Measurements from ENCODE around the gene MRPS27.

MRPS27 gene

DNA sequence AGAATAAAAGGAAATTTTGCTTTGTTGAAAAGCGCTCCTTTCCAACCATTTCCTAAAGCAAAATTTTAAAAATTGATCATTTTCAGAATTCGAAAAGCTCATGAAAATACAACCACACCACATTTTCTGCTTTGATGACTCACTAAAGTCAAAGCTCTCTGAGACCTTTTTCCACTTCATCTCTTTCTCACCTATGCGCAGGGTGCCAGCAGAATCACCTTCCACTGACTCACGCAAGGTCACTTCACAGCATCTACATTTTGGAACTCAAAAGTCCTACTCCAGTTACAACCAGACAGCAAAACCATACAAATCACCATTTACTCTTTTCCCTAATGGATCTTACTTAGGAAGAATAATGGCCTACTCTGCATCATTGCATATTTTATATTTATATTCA lies 106.6 kb downstream of the MRPS27 start:
- H3K27ac Mint-ChIP-seq = no peak overlapping the region
- H3K9me3 Mint-ChIP-seq = no peaks in the 10 kb centered on the region
- no peak for DNase-seq
- no peak for ATAC-seq (replicated peaks)
- no peaks in the 10 kb centered on the region for H3K27me3 Mint-ChIP-seq
- peaks cover 29 to 49% of the 10 kb centered on the region in 2 donors for H3K36me3 Mint-ChIP-seq
- H3K4me1 Mint-ChIP-seq = no peaks in the 10 kb centered on the region
- no peak overlapping the region for H3K4me3 Mint-ChIP-seq

- Mint-ChIP-seq H3K27ac (no peak overlapping the region), H3K27me3 (no peaks in the 10 kb centered on the region), H3K9me3 (no peaks in the 10 kb centered on the region), H3K4me3 (no peak overlapping the region), H3K36me3 (peaks cover 19 to 37% of the 10 kb centered on the region in 2 donors), H3K4me1 (no peaks in the 10 kb centered on the region)
- DNase-seq = no peak
- no peak for ATAC-seq (replicated peaks)
Measured at GRCh38 chr5:72212171-72212570, 107.9 kb downstream of the MRPS27 start.

- ATAC-seq (replicated peaks) (no peak), DNase-seq (no peak)
- no peaks in the 10 kb centered on the region for H3K9me3 Mint-ChIP-seq
- no peak overlapping the region for H3K4me3 Mint-ChIP-seq
- H3K27ac Mint-ChIP-seq = no peak overlapping the region
- H3K27me3 Mint-ChIP-seq = no peaks in the 10 kb centered on the region
- H3K4me1 Mint-ChIP-seq = no peaks in the 10 kb centered on the region
- peaks cover 14 to 28% of the 10 kb centered on the region in 2 donors for H3K36me3 Mint-ChIP-seq
Measured at GRCh38 chr5:72210888-72211678, 109.0 kb downstream of the MRPS27 start.

GRCh38 chr5:72209147-72210115 lies 110.6 kb downstream of the MRPS27 start:
- Mint-ChIP-seq H3K4me1 (no peaks in the 10 kb centered on the region), H3K27me3 (no peaks in the 10 kb centered on the region), H3K27ac (no peak overlapping the region), H3K36me3 (peaks cover 6 to 19% of the 10 kb centered on the region in 2 donors), H3K4me3 (no peak overlapping the region), H3K9me3 (no peaks in the 10 kb centered on the region)
- DNase-seq (no peak), ATAC-seq (replicated peaks) (no peak)

DNA sequence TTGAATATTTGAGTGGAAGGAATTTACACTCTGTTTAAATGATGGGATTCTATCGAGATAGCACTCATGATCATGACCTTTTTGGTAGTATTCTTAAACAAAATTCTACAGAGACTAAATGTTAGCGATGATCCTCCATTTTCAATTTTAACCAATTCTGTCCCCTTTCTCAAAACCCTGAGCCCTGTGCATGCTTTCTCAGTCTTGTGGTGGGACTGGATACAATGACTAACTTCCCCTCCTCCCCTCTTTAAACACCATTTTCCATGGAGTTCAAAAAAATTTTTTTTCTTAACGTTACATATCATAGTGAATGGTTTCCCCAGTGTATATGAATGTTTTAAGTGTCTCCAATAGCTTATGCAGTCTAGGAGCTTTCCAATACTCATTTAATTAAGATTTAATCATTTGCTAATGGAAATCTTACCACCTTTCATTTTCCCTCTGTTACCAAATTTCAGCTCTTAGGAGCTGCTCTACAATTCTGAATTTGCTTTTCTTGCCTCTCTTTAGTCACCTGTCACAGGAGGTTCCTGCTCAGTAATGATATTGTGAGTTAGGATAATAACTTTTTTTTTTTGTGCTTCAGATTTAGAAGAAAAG lies 111.6 kb downstream of the MRPS27 start:
- H3K27ac Mint-ChIP-seq = no peak overlapping the region
- H3K4me1 Mint-ChIP-seq = no peaks in the 10 kb centered on the region
- H3K9me3 Mint-ChIP-seq = no peaks in the 10 kb centered on the region
- H3K36me3 Mint-ChIP-seq = peaks cover 5 to 17% of the 10 kb centered on the region in 2 donors
- H3K4me3 Mint-ChIP-seq = no peak overlapping the region
- ATAC-seq (replicated peaks) = no peak
- H3K27me3 Mint-ChIP-seq = no peaks in the 10 kb centered on the region
- no peak for DNase-seq

DNA sequence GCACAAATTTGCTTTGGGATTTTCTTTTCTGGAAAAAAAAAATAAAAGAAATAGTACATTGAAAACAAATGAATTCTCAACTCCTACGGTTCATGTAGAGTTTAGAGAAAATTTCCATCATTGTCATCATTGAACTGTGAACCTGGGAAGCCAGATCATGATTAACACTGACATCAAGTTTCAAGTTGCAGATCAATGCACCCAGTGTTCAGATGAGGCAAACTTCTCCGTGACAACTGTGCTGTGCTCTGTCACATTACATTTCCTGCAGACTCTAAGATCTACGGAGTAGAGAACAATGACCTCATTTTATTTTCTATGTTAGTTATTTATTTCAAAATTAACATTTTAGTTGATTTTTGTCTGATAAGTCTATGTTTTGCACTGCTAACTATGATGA lies 113.0 kb downstream of the MRPS27 start:
- no peaks in the 10 kb centered on the region for H3K27me3 Mint-ChIP-seq
- H3K27ac Mint-ChIP-seq = no peak overlapping the region
- H3K9me3 Mint-ChIP-seq = no peaks in the 10 kb centered on the region
- no peak for ATAC-seq (replicated peaks)
- H3K4me3 Mint-ChIP-seq = no peak overlapping the region
- no peak for DNase-seq
- H3K4me1 Mint-ChIP-seq = no peaks in the 10 kb centered on the region
- H3K36me3 Mint-ChIP-seq = peaks cover 4 to 11% of the 10 kb centered on the region in 2 donors

- Mint-ChIP-seq H3K27me3 (no peaks in the 10 kb centered on the region), H3K27ac (no peak overlapping the region), H3K4me3 (no peak overlapping the region), H3K36me3 (peaks cover 4 to 5% of the 10 kb centered on the region in 2 donors), H3K4me1 (no peaks in the 10 kb centered on the region), H3K9me3 (no peaks in the 10 kb centered on the region)
- ATAC-seq (replicated peaks) (no peak), DNase-seq (no peak)
Measured at GRCh38 chr5:72206160-72206559, 113.9 kb downstream of the MRPS27 start.

DNA sequence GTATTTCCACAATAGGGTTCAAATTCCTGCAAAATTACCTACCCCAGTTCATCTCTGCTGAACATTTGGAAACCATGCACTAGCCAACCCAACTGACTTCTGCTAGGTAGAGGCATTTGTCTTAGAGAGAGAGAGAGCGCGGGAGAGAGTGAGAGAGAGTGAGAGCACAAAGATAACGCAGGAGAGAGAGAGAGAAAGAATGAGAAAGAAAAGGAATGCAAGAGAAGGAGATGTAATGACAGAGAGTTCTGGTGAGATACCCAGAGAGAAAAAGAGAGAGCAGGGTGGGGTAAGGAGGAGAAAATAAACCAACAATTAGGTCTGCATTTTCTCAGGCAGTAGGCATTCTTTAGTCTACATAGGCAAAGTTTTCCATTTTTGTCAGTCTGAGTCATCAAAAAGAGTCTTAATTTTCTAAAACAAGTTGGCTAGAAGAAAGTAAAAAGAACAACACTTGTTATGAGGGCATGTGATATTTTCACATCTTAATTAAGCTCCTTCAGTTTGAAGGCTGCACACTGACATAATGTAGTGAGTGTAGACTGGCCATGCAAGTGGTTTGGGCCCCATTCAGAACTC lies 114.5 kb downstream of the MRPS27 start:
- Mint-ChIP-seq H3K36me3 (peaks cover 3 to 4% of the 10 kb centered on the region in 2 donors), H3K4me1 (no peaks in the 10 kb centered on the region), H3K27ac (no peak overlapping the region), H3K4me3 (no peak overlapping the region), H3K27me3 (no peaks in the 10 kb centered on the region), H3K9me3 (no peaks in the 10 kb centered on the region)
- DNase-seq (no peak), ATAC-seq (replicated peaks) (no peak)

GRCh38 chr5:72204946-72205345 lies 115.1 kb downstream of the MRPS27 start:
- Mint-ChIP-seq H3K4me3 (no peak overlapping the region), H3K4me1 (no peaks in the 10 kb centered on the region), H3K36me3 (peaks cover 3 to 4% of the 10 kb centered on the region in 2 donors), H3K27me3 (no peaks in the 10 kb centered on the region), H3K27ac (no peak overlapping the region), H3K9me3 (no peaks in the 10 kb centered on the region)
- DNase-seq = no peak
- no peak for ATAC-seq (replicated peaks)

- H3K4me3 Mint-ChIP-seq = no peak overlapping the region
- DNase-seq = no peak
- peaks cover 0 to 4% of the 10 kb centered on the region in 2 donors for H3K27me3 Mint-ChIP-seq
- no peaks in the 10 kb centered on the region for H3K9me3 Mint-ChIP-seq
- no peaks in the 10 kb centered on the region for H3K4me1 Mint-ChIP-seq
- ATAC-seq (replicated peaks) = no peak
- H3K27ac Mint-ChIP-seq = no peak overlapping the region
- no peaks in the 10 kb centered on the region for H3K36me3 Mint-ChIP-seq
Measured at GRCh38 chr5:72203251-72203845, 116.7 kb downstream of the MRPS27 start.

DNA sequence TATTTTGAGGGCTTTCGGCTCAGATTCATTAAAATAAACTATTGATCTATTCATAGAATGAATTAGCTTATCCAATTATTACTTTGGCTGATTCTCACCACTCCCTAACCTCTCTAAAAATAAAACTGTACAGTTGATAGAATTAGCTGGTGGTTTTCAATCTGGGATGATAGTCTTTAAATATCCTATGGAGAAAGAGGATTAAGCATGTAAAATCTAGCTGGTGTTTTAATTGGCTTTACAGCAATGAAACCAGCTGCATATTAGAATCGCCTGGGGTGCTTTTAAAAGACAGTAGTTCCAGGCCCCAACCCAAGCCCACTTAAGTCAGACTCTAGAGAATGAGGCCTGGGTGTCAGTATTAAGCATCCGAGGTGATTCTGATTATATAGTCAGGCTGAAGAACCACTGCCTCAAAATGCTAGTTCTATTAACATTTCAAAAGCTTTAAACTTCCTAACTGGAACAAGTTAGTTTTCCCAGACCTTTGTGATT lies 117.7 kb downstream of the MRPS27 start:
- Mint-ChIP-seq H3K9me3 (no peaks in the 10 kb centered on the region), H3K36me3 (no peaks in the 10 kb centered on the region), H3K27ac (no peak overlapping the region), H3K4me1 (no peaks in the 10 kb centered on the region), H3K4me3 (no peak overlapping the region), H3K27me3 (peaks cover 0 to 5% of the 10 kb centered on the region in 2 donors)
- no peak for DNase-seq
- ATAC-seq (replicated peaks) = no peak

- Mint-ChIP-seq H3K27me3 (peaks cover 0 to 10% of the 10 kb centered on the region in 2 donors), H3K27ac (no peak overlapping the region), H3K4me3 (no peak overlapping the region), H3K9me3 (peaks cover 5% of the 10 kb centered on the region in 2 donors), H3K4me1 (peaks cover 6 to 9% of the 10 kb centered on the region in 2 donors), H3K36me3 (peaks cover 0 to 1% of the 10 kb centered on the region in 2 donors)
- DNase-seq (no peak), ATAC-seq (replicated peaks) (no peak)
Measured at GRCh38 chr5:72199681-72200080, 120.4 kb downstream of the MRPS27 start.

DNA sequence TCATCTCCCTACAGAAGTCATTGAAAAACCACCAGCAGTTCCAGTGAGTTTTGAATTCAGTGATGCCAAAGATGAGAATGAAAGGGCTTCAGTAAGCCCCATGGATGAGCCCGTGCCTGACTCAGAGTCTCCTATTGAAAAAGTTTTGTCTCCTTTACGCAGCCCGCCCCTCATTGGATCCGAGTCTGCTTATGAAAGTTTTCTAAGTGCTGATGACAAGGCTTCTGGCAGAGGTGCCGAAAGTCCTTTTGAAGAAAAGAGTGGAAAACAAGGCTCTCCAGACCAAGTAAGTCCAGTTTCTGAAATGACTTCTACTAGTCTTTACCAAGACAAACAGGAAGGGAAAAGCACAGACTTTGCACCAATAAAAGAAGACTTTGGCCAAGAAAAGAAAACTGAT lies 122.6 kb downstream of the MRPS27 start:
- no peak for ATAC-seq (replicated peaks)
- DNase-seq = no peak
- Mint-ChIP-seq H3K27me3 (peaks cover 4 to 10% of the 10 kb centered on the region in 2 donors), H3K4me3 (no peak overlapping the region), H3K4me1 (peaks cover 6 to 10% of the 10 kb centered on the region in 2 donors), H3K9me3 (peaks cover 5% of the 10 kb centered on the region in 2 donors), H3K27ac (no peak overlapping the region), H3K36me3 (peaks cover 0 to 1% of the 10 kb centered on the region in 2 donors)

All from stimulated activated naive B cell treated with anti-CD40 and anti-IgM and Interleukin-4, amounts not matched to agents 10 μg/mL and 1 μg/mL and 100 μg/mL, for 72 hours (primary cell).